GM12874 (cell line): ENCODE data around the gene TRAPPC4.

ENCODE experiments used
- TF ChIP-seq, protein P1 (sequence below): IDR thresholded peaks from 2 replicates; pipeline ENCODE4 v1.5.1; 2011; ENCODE audit warnings: low read depth, mild to moderate bottlenecking, control low read depth, low read length, moderate library complexity; ENCODE audit not compliant: insufficient read depth

Gene TRAPPC4

DNA sequence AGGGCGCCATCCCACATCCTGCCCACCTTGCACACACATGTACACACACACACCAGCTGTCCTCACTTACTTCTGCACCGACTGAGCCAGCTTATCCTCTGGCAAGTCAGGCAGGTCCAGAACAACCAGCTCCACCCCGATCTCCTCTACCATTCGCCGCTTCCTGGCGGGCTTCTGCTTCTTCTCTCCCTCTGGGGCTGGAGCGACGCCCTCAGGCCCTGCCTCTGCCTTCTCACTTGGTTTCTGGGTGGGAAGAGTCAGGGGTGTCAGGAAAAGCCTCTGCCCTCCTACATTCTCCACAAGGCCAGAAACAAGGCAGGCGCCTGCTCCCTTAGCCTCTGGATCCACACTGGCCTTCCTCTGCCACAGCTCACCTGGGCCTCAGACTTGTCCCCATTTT, 30.1 kb downstream of the TRAPPC4 start:
- TF ChIP-seq, protein P1, sequence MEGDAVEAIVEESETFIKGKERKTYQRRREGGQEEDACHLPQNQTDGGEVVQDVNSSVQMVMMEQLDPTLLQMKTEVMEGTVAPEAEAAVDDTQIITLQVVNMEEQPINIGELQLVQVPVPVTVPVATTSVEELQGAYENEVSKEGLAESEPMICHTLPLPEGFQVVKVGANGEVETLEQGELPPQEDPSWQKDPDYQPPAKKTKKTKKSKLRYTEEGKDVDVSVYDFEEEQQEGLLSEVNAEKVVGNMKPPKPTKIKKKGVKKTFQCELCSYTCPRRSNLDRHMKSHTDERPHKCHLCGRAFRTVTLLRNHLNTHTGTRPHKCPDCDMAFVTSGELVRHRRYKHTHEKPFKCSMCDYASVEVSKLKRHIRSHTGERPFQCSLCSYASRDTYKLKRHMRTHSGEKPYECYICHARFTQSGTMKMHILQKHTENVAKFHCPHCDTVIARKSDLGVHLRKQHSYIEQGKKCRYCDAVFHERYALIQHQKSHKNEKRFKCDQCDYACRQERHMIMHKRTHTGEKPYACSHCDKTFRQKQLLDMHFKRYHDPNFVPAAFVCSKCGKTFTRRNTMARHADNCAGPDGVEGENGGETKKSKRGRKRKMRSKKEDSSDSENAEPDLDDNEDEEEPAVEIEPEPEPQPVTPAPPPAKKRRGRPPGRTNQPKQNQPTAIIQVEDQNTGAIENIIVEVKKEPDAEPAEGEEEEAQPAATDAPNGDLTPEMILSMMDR, result no peak

DNA sequence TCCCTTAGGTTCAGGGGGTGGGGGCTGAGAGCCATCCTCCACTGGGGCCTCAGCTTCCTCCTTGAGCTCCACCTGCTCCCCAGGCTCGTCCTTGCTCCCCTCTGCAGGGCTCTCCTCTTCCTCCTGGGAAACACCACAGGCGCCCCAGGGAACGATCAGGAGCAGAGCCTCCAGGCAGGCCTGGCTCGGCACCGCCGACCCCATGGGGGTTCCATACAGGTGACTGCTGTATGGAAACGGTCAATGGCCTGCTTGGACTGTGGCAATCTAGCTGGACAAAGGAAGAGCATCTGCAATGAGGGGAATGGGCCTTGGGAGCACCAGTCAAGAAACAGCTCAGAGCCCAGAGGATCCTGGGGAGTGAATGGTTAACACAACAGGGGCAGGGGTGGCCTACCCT, 30.5 kb downstream of the TRAPPC4 start:
- TF ChIP-seq, protein P1, result no peak

DNA sequence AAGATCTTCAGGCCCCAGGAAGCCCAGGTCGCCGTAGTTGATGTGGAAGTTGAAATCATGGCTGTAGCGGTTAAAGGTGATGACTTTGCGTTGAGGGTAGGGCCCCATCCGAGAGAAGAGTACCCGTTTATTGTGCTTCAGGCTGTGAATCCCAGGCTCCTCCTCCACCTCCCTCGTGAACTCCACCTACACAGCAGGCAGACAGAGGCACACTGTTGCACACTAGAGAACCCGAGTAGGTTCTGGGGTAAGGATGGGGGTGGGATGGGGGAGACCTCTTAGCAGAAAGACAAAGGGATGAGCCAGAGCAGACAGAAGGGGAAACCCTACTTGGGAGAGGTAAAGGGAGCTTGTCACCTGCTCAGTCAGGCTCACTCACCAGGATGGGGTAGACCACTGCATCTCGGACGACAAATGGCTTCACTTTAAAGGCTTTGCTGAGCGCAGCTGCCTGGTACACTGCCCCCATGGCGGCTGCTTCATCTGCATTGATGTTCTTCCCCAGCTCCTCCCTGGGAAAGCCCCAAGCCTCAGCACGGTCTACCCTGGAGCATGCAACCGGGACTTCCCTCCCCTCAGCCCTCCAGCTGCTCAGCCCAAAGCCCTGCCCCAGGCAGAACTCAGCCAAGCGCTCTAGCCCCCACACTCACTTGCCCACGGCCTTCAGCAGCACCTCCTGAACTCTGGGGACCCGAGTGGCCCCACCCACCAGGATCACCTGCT, 33.0 kb downstream of the TRAPPC4 start:
- TF ChIP-seq, protein P1, result no peak

DNA sequence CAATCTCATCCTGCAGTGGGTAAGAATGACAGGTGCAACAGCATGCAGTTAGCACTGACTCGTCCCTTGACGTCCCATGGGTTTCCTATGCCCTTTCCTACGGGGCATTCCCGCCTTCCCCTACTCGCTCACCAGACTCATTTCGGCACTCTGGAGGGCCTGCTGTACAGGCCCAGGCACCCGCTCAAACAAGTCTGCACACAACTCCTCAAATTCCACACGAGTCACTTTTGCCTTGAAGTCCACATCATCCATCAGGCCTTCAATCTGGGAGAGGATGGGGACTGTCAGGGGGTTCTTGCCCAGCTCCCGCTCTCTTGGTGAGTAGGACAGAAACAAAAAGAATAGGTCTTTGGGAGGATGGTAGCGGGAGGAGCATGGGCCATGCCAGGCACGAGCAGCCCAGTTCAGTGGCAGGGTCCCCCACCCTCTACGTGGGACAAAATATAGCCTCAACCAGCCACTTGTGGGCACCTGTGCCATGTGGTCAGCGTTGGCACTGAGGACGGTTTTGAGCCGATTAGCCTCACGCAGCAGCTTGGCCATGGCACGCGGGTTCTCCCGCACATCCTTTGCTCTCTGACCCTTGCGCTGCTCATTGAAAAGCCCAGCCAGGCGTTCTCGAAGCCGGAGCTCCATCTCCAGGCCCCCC, 33.7 kb downstream of the TRAPPC4 start:
- TF ChIP-seq, protein P1, result no peak

DNA sequence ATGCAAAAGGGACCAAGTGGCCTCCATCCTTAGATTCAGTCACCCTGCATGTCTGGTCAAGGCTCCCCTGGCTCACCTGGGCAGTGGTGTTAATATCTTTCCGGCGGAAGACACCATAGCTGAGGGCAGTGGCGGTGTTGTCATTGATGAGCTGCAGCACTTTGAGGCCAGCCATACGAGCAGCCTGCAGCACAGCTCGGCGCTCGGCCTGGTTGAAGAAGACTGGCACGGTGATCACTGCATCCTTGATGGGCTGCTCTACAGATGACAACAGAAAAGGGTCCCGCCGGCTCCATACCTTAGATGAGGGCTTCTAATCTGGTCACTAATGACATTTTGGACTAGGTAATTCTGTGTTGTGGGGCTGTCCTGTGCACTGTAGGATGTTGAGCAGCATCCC, 35.9 kb downstream of the TRAPPC4 start:
- TF ChIP-seq, protein P1, result no peak

DNA sequence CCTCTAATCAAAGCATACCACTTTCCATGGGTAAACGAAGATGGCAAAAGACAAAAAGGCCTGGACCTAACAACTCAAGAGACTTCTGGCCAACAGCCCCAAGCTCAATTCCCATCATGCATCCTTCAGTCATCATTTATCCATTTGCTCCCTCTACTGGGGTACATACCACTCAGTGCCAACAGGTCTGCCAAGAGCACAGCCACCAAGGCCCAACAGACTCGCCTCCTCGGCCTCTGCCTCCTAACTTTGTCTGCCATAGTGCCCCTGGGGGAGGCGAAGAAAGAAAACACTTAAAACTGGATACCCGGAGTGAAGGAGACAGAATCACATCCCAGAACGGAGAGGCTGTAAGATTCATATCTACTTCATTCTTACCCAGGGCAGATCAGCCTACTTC, 37.3 kb downstream of the TRAPPC4 start:
- TF ChIP-seq, protein P1, result 0 out of 2 replicates have a peak, but pooled peaks have one; percentile 12

DNA sequence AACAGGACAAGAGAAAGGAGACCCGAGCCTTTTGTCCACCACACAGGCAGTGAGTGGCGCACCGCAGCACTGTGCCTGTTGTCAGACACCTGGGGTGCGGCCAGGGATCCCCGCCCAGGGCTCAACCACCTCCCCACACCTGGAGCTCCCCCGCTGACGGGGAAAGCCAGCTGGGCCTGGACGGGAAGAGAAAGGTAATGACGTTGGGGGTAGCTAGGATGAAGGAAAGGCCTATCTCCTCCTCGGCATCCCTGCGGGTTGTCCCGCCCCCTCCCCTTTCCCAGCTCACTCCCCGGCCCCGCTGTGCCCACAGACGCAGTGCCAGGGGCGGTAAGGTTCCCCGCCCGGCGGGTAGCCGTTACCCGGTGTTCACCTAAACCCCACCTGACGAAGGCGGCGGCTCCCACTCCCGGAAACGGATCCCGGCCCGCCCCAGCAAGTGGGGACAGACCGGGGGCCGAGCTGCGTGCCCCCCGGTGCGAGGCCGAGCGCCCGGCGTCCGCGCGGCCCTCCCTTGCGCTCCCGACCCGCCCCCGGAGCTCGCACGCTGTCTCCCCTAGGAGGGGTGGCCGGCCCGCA, 37.9 kb downstream of the TRAPPC4 start:
- TF ChIP-seq, protein P1, result no peak
